ENCODE results near the gene NPNT.

Gene NPNT

DNA sequence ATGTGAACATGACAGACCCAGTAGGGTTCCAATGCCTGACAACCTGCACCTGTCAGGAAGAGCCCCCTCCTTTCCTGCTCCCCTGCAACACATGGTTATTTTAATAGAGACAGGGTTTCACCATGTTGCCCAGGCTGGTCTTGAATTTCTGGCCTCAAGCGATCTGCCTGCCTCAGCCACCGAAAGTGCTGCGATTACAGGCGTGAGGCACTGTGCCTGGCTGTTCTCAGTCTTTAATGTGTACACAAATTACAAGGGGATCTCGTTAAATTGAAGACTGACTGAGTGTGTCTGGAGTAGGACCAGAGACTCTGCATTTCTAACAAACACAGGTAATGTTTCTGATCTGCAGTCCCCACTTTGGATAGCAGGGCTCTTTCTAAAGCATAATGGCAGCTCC, 55.4 kb downstream of the NPNT start:
- no peak for DNase-seq (ENCODE audit: low read depth)
- H3K4me3 ChIP-seq (ENCODE audit: control insufficient read depth, low read depth, low read length): no peak overlapping the region
- TF ChIP-seq, protein P1, sequence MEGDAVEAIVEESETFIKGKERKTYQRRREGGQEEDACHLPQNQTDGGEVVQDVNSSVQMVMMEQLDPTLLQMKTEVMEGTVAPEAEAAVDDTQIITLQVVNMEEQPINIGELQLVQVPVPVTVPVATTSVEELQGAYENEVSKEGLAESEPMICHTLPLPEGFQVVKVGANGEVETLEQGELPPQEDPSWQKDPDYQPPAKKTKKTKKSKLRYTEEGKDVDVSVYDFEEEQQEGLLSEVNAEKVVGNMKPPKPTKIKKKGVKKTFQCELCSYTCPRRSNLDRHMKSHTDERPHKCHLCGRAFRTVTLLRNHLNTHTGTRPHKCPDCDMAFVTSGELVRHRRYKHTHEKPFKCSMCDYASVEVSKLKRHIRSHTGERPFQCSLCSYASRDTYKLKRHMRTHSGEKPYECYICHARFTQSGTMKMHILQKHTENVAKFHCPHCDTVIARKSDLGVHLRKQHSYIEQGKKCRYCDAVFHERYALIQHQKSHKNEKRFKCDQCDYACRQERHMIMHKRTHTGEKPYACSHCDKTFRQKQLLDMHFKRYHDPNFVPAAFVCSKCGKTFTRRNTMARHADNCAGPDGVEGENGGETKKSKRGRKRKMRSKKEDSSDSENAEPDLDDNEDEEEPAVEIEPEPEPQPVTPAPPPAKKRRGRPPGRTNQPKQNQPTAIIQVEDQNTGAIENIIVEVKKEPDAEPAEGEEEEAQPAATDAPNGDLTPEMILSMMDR (conservative IDR thresholded peaks at IDR 0.05; ENCODE audit: control insufficient read depth, insufficient read depth, low read depth, low read length): no peak

DNA sequence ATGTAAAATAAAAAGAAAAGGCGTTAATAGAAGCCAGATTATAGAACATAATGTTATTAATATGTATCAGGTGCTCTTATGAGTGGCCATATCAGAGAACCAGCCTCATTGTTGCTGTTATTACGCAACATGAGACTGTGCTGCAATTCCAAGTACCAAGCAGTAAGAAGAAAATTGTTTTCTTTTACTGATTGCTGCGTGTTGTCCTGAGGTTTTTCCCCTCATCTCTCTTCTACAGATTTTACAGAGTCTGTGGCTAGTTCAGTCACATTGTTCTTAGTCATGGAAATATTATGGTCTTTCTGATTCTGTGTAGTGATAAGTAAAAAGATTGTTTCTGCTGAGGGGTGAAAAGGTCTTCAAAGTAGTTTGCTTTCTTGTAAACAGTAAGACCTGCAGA, 55.9 kb downstream of the NPNT start:
- peak; percentile 40 for DNase-seq (ENCODE audit: low read depth)
- TF ChIP-seq, protein P1 (conservative IDR thresholded peaks at IDR 0.05; ENCODE audit: control insufficient read depth, insufficient read depth, low read depth, low read length): no peak
- no peak overlapping the region for H3K4me3 ChIP-seq (ENCODE audit: control insufficient read depth, low read depth, low read length)

DNA sequence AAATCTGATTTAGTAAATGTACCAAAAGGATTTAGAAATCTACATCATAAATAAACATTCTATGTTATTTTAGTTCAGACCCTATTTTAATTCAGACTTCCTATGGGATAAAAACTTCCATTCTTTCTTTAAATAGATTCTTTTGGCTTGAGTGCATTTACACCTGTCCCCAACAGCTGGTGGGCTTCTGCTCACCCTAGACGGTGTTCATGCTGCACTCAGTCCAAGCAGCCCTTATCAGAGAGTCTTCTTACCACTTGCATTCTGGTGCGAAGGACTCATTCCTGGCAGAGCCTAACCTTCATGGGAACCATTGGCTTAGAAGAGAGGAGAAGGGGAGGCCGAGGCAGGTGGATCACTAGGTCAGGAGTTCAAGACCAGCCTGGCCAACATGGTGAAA, 57.3 kb downstream of the NPNT start:
- no peak overlapping the region for H3K4me3 ChIP-seq (ENCODE audit: control insufficient read depth, low read depth, low read length)
- TF ChIP-seq, protein P1 (conservative IDR thresholded peaks at IDR 0.05; ENCODE audit: control insufficient read depth, insufficient read depth, low read depth, low read length): no peak
- no peak for DNase-seq (ENCODE audit: low read depth)

DNA sequence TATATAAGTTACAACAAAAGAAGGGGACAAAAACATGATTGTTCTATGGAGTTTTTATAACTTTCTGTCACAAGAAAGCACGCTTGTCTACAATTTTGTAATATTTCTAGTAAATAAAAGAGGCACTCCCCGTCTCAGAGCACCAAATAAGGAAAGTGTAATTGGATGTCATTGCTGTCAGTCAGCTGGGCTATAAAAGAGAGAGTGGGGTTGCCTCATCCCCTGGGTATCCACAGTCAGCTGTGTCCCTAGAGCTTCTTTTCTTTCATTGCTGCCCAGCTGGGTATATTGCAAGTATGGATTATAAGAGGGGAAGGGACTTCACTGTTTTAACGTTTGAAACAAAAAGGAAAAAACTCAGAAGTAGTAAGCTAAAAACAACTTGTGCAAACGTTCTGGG, 61.3 kb downstream of the NPNT start:
- H3K4me3 ChIP-seq (ENCODE audit: control insufficient read depth, low read depth, low read length): no peak overlapping the region
- DNase-seq (ENCODE audit: low read depth): no peak
- TF ChIP-seq, protein P1 (conservative IDR thresholded peaks at IDR 0.05; ENCODE audit: control insufficient read depth, insufficient read depth, low read depth, low read length): no peak

DNA sequence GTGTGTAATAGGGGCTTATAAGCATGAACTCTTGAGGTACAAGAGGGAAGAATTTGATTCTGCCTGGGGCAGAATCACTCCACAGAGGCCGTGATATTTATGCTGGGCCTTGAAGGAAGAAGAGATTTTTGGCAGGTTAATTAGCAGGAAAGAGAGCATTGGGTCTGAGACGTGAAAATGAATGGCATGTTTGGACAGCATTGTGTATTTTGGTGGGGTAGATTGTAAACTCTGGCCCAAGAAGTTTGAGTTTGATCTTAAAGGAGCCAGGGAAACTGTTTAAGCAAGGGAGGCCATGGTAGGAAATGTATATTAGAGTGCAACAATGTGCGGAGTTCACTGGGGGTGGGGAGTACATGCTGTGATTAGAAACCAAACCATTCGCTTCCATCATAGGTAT, 62.4 kb downstream of the NPNT start:
- H3K4me3 ChIP-seq (ENCODE audit: control insufficient read depth, low read depth, low read length): no peak overlapping the region
- DNase-seq (ENCODE audit: low read depth): no peak
- TF ChIP-seq, protein P1 (conservative IDR thresholded peaks at IDR 0.05; ENCODE audit: control insufficient read depth, insufficient read depth, low read depth, low read length): no peak

DNA sequence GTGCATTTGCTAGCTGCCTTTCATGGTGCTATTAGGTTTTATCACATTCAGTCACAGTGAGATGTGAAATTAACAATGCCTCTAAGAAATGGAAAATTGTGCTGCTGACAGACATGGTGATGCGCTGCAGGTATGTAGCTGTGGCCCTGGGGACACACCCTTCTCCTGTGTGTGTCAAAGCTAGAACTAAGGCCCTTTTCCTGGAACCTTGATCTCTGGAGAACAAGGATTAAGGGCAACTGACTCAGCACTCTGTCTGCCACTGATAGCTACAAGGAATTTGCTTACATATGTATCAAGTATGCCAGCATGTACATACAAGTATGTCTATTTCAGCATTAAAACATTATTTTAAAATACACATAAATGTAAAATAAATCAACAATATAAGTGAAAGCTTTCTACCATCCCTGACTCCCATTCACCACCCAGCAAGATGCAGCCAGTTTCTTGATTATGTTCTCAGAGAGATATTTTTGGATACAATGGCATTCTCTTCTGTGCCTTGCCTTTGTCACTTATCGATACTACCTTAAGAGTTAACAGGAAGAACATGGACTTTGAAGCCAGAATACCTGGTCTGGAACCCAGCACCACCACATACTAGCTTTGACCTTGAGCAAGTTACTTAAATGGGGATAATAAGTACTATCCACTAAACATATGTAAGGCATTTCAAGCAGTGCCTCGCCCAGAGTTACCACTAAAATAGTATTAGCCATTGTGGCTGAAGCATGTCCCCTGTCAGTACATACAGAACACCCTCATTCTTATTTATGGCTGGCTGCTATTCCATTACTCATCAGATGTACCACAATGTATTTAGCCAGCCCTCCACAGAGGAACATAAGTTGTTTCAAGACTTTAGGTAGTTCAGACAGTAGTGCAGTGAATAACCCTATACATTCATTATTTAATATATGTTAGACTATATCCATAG, 68.5 kb downstream of the NPNT start:
- no peak overlapping the region for H3K4me3 ChIP-seq (ENCODE audit: control insufficient read depth, low read depth, low read length)
- TF ChIP-seq, protein P1 (conservative IDR thresholded peaks at IDR 0.05; ENCODE audit: control insufficient read depth, insufficient read depth, low read depth, low read length): no peak
- DNase-seq (ENCODE audit: low read depth): no peak

Measured in fibroblast of mammary gland (primary cell).